Adipocyte (in vitro differentiated cells): ENCODE results near the gene RTL1.

Experiments used
- DNase-seq: peaks from one replicate; pipeline ENCODE4 v3.0.0-alpha.2; 2015; ENCODE audit warnings: low read depth
- H3K27me3 ChIP-seq: replicated peaks from 2 replicates; pipeline ENCODE4 v1.7.0; 2013; ENCODE audit warnings: mild to moderate bottlenecking, low read length, moderate library complexity; ENCODE audit not compliant: control insufficient read depth, insufficient read depth
- H3K36me3 ChIP-seq: 2 replicates; pipeline ENCODE4 v1.7.0; 2013; ENCODE audit warnings: low read length, mild to moderate bottlenecking, moderate library complexity; ENCODE audit not compliant: control insufficient read depth, insufficient read depth, severe bottlenecking
- H3K4me1 ChIP-seq: 2 replicates; pipeline ENCODE4 v1.7.0; 2013; ENCODE audit warnings: mild to moderate bottlenecking, low read length, moderate library complexity; ENCODE audit not compliant: control insufficient read depth, insufficient read depth
- H3K4me3 ChIP-seq: 2 replicates; pipeline ENCODE4 v1.7.0; 2013; ENCODE audit warnings: mild to moderate bottlenecking, low read length, moderate library complexity
- H3K9ac ChIP-seq: 2 replicates; pipeline ENCODE4 v1.7.0; 2013; ENCODE audit warnings: mild to moderate bottlenecking, low read length, moderate library complexity
- H3K9me3 ChIP-seq: 2 replicates; pipeline ENCODE4 v1.7.0; 2013; ENCODE audit warnings: mild to moderate bottlenecking, low read length, moderate library complexity; ENCODE audit not compliant: control insufficient read depth

The RTL1 gene

GRCh38 chr14:100841066-100841760, 62.3 kb downstream of the RTL1 start:
- H3K27me3 ChIP-seq, result no peaks in the 10 kb centered on the region
- no peak overlapping the region for H3K4me3 ChIP-seq
- H3K4me1 ChIP-seq, result peaks cover 26% of the 10 kb centered on the region
- DNase-seq, result no peak
- no peak overlapping the region for H3K9ac ChIP-seq
- H3K9me3 ChIP-seq, result no peaks in the 10 kb centered on the region
- peaks cover 23% of the 10 kb centered on the region for H3K36me3 ChIP-seq

GRCh38 chr14:100840286-100841065, 63.0 kb downstream of the RTL1 start:
- H3K9ac ChIP-seq, result no peak overlapping the region
- H3K4me1 ChIP-seq, result peaks cover 26% of the 10 kb centered on the region
- H3K27me3 ChIP-seq, result no peaks in the 10 kb centered on the region
- peaks cover 19% of the 10 kb centered on the region for H3K36me3 ChIP-seq
- no peak for DNase-seq
- no peak overlapping the region for H3K4me3 ChIP-seq
- H3K9me3 ChIP-seq, result no peaks in the 10 kb centered on the region

- H3K9ac ChIP-seq, result no peak overlapping the region
- DNase-seq, result no peak
- H3K4me3 ChIP-seq, result no peak overlapping the region
- H3K4me1 ChIP-seq, result peaks cover 26% of the 10 kb centered on the region
- no peaks in the 10 kb centered on the region for H3K27me3 ChIP-seq
- H3K9me3 ChIP-seq, result no peaks in the 10 kb centered on the region
- H3K36me3 ChIP-seq, result peaks cover 22% of the 10 kb centered on the region
Observed at GRCh38 chr14:100839681-100840111, 63.8 kb downstream of the RTL1 start.

- Histone ChIP-seq H3K27me3 (no peaks in the 10 kb centered on the region), H3K9me3 (no peaks in the 10 kb centered on the region), H3K9ac (no peak overlapping the region), H3K4me3 (no peak overlapping the region), H3K36me3 (peaks cover 27% of the 10 kb centered on the region), H3K4me1 (peaks cover 26% of the 10 kb centered on the region)
- no peak for DNase-seq
Observed at GRCh38 chr14:100839315-100839585, 64.3 kb downstream of the RTL1 start.

GRCh38 chr14:100838493-100839314, 64.8 kb downstream of the RTL1 start:
- peaks cover 32% of the 10 kb centered on the region for H3K36me3 ChIP-seq
- no peaks in the 10 kb centered on the region for H3K9me3 ChIP-seq
- H3K4me1 ChIP-seq, result peaks cover 26% of the 10 kb centered on the region
- no peaks in the 10 kb centered on the region for H3K27me3 ChIP-seq
- H3K9ac ChIP-seq, result no peak overlapping the region
- H3K4me3 ChIP-seq, result no peak overlapping the region
- no peak for DNase-seq

GRCh38 chr14:100837805-100838350, 65.6 kb downstream of the RTL1 start:
- Histone ChIP-seq H3K4me1 (peaks cover 19% of the 10 kb centered on the region), H3K36me3 (peaks cover 32% of the 10 kb centered on the region), H3K4me3 (no peak overlapping the region), H3K27me3 (no peaks in the 10 kb centered on the region), H3K9me3 (no peaks in the 10 kb centered on the region), H3K9ac (no peak overlapping the region)
- DNase-seq, result no peak

- H3K9me3 ChIP-seq, result no peaks in the 10 kb centered on the region
- H3K27me3 ChIP-seq, result no peaks in the 10 kb centered on the region
- H3K9ac ChIP-seq, result no peak overlapping the region
- peaks cover 12% of the 10 kb centered on the region for H3K4me1 ChIP-seq
- DNase-seq, result no peak
- no peak overlapping the region for H3K4me3 ChIP-seq
- peaks cover 39% of the 10 kb centered on the region for H3K36me3 ChIP-seq
Observed at GRCh38 chr14:100836941-100837804, 66.3 kb downstream of the RTL1 start.

GRCh38 chr14:100836311-100836805, 67.2 kb downstream of the RTL1 start:
- no peak overlapping the region for H3K9ac ChIP-seq
- H3K36me3 ChIP-seq, result peaks cover 42% of the 10 kb centered on the region
- no peaks in the 10 kb centered on the region for H3K9me3 ChIP-seq
- no peak overlapping the region for H3K4me3 ChIP-seq
- DNase-seq, result no peak
- H3K4me1 ChIP-seq, result peaks cover 10% of the 10 kb centered on the region
- no peaks in the 10 kb centered on the region for H3K27me3 ChIP-seq

- H3K9ac ChIP-seq, result no peak overlapping the region
- H3K9me3 ChIP-seq, result no peaks in the 10 kb centered on the region
- DNase-seq, result no peak
- peaks cover 48% of the 10 kb centered on the region for H3K36me3 ChIP-seq
- H3K4me3 ChIP-seq, result no peak overlapping the region
- H3K27me3 ChIP-seq, result no peaks in the 10 kb centered on the region
- peaks cover 10% of the 10 kb centered on the region for H3K4me1 ChIP-seq
Observed at GRCh38 chr14:100835548-100836310, 67.8 kb downstream of the RTL1 start.
